GM19455 (cell line): ENCODE measurements around the gene MIEN1.
"Not testable (repeated sequence)": the region's sequence is repeated elsewhere in the genome, so short reads cannot be mapped to it uniquely, and the experiment has no call there.

Experiments used
- ATAC-seq: cut with Tn5 transposase; IDR thresholded peaks from one replicate; pipeline ENCODE4 v1.9.1; 2021; ENCODE audit not compliant: unreplicated experiment

The MIEN1 gene

GRCh38 chr17:39730095-39730921 is at the start of gene MIEN1:
Gene MIEN1, minus strand, starts transcription at chr17:39730532. Its CDS starts 37 bp downstream, at chr17:39730495.
- ATAC-seq, result peak; percentile 90

GRCh38 chr17:39777534-39778365 is 47.4 kb upstream of the MIEN1 start:
- ATAC-seq, result peak; percentile 75

GRCh38 chr17:39776252-39776651 is 45.9 kb upstream of the MIEN1 start:
- no peak for ATAC-seq

- ATAC-seq, result no peak
These were observed 44.7 kb upstream of the MIEN1 start for GRCh38 chr17:39775031-39775430.

- ATAC-seq, result no peak
These were observed 43.7 kb upstream of the MIEN1 start for GRCh38 chr17:39774047-39774446.

- no peak for ATAC-seq
These were observed 42.9 kb upstream of the MIEN1 start for GRCh38 chr17:39772987-39773934.

- ATAC-seq, result no peak
These were observed 42.1 kb upstream of the MIEN1 start for GRCh38 chr17:39772415-39772814.

- ATAC-seq, result peak; percentile 45
These were observed 39.7 kb upstream of the MIEN1 start for GRCh38 chr17:39769974-39770587.

- ATAC-seq, result no peak
These were observed 36.8 kb upstream of the MIEN1 start for GRCh38 chr17:39767147-39767546.

- ATAC-seq, result no peak
These were observed 35.4 kb upstream of the MIEN1 start for GRCh38 chr17:39765766-39766165.

- no peak for ATAC-seq
These were observed 34.8 kb upstream of the MIEN1 start for GRCh38 chr17:39765175-39765574.

- not testable (repeated sequence) for ATAC-seq
These were observed 33.8 kb upstream of the MIEN1 start for GRCh38 chr17:39764171-39764570.

GRCh38 chr17:39763051-39763820 is 32.9 kb upstream of the MIEN1 start:
- ATAC-seq, result no peak

- no peak for ATAC-seq
These were observed 31.6 kb upstream of the MIEN1 start for GRCh38 chr17:39761861-39762496.

- ATAC-seq, result no peak
These were observed 28.9 kb upstream of the MIEN1 start for GRCh38 chr17:39759204-39759603.

GRCh38 chr17:39757931-39758873 is 27.9 kb upstream of the MIEN1 start:
- ATAC-seq, result no peak

GRCh38 chr17:39757176-39757662 is 26.9 kb upstream of the MIEN1 start:
- no peak for ATAC-seq
